ENCODE measurements around the gene ARIH1. TPM values are rescaled to one million over a fixed set of nuclear protein-coding genes. Genes with fewer than 3 reads are reported as not detected.

Gene ARIH1
- total and polyA plus RNA-seq, 10 of the 15 experiments (the other 5 are each of a cell fraction or from before 2014, with no cell fraction given) = 14.7 to 99.5 (median 26.5) TPM

DNA sequence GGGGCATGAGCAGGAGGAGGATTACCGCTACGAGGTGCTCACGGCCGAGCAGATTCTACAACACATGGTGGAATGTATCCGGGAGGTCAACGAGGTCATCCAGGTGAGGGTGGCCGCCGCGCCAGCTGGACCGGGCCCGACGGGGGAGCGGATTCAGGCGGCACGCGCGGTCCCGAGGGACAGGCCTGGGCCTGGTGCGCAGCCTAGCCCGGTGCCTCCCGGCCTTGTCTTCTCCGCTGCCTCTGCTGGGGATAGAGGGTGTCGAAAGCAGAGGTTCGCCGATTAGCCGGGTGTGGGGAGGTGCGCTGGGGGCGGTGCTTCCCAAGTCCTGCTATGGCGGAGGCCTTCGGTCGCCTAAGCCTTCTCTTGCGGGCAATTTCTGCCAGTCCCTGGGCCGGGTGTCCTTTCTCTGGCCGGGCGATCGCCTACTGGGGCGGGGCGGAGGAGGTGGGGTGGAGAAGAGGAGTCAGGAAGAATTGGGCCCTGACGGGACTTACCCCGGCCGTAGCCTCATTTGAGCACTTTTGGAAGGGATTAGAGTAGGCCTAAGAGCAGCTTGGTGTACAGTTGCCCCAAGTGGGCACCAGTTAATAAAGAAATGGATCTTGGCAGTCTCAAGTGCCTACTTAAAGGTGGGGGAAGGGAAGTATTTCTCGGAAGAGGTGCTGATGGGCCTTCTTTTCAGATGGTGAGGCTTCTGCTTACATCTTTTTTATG, 940 bp downstream of the ARIH1 start (continued):
- TF ChIP-seq, protein P1, sequence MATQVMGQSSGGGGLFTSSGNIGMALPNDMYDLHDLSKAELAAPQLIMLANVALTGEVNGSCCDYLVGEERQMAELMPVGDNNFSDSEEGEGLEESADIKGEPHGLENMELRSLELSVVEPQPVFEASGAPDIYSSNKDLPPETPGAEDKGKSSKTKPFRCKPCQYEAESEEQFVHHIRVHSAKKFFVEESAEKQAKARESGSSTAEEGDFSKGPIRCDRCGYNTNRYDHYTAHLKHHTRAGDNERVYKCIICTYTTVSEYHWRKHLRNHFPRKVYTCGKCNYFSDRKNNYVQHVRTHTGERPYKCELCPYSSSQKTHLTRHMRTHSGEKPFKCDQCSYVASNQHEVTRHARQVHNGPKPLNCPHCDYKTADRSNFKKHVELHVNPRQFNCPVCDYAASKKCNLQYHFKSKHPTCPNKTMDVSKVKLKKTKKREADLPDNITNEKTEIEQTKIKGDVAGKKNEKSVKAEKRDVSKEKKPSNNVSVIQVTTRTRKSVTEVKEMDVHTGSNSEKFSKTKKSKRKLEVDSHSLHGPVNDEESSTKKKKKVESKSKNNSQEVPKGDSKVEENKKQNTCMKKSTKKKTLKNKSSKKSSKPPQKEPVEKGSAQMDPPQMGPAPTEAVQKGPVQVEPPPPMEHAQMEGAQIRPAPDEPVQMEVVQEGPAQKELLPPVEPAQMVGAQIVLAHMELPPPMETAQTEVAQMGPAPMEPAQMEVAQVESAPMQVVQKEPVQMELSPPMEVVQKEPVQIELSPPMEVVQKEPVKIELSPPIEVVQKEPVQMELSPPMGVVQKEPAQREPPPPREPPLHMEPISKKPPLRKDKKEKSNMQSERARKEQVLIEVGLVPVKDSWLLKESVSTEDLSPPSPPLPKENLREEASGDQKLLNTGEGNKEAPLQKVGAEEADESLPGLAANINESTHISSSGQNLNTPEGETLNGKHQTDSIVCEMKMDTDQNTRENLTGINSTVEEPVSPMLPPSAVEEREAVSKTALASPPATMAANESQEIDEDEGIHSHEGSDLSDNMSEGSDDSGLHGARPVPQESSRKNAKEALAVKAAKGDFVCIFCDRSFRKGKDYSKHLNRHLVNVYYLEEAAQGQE (IDR thresholded peaks at IDR 0.05; ENCODE audit: low read depth, low read length) = no peak
- TF ChIP-seq HDAC2 (IDR thresholded peaks at IDR 0.05) (no peak), NFYB (IDR thresholded peaks at IDR 0.05; ENCODE audit: insufficient read depth, low read depth, low read length) (no peak), RFX5 (IDR thresholded peaks at IDR 0.05; ENCODE audit: low read depth, low read length) (no peak), IKZF1 (conservative IDR thresholded peaks at IDR 0.05) (peak; percentile 27), CBX5 (IDR thresholded peaks at IDR 0.05; ENCODE audit: low read depth) (no peak), NFYA (IDR thresholded peaks at IDR 0.05; ENCODE audit: borderline replicate concordance, low read depth, low read length) (no peak), FOS (IDR thresholded peaks at IDR 0.05; ENCODE audit: borderline replicate concordance, extremely low read depth, insufficient read length) (no peak), IKZF2 (IDR thresholded peaks at IDR 0.05) (peak in 1 of 2 experiments; percentile 43; a peak in 1 of 4 replicates), SIN3A (IDR thresholded peaks at IDR 0.05; ENCODE audit: low read depth, low read length) (0 out of 2 replicates have a peak, but pooled peaks have one; percentile 63), ZNF207 (IDR thresholded peaks at IDR 0.05; ENCODE audit: borderline replicate concordance) (no peak; the same call in 1 of the 2 replicates), E4F1 (IDR thresholded peaks at IDR 0.05; ENCODE audit: borderline replicate concordance, partially characterized antibody) (no peak), BHLHE40 (IDR thresholded peaks at IDR 0.05; ENCODE audit: borderline replicate concordance in 1 of 2, low read depth in 2 of 2, low read length in 1 of 2) (peak in 1 of 2 experiments; percentile 81; a peak in 2 of 4 replicates), NBN (IDR thresholded peaks at IDR 0.05) (peak; percentile 55; the same call in 1 of the 2 replicates), NR2F1 (conservative IDR thresholded peaks at IDR 0.05) (peak; percentile 96), YY1 (IDR thresholded peaks at IDR 0.05; ENCODE audit: low read depth, low read length) (peak; percentile 87), POLR2A (IDR thresholded peaks at IDR 0.05; ENCODE audit: low read depth, low read length) (peak; percentile 90)
- TF ChIP-seq, protein P2, sequence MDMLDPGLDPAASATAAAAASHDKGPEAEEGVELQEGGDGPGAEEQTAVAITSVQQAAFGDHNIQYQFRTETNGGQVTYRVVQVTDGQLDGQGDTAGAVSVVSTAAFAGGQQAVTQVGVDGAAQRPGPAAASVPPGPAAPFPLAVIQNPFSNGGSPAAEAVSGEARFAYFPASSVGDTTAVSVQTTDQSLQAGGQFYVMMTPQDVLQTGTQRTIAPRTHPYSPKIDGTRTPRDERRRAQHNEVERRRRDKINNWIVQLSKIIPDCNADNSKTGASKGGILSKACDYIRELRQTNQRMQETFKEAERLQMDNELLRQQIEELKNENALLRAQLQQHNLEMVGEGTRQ (IDR thresholded peaks at IDR 0.05; ENCODE audit: borderline replicate concordance, low read depth, low read length) = no peak
- TF ChIP-seq, protein P3, sequence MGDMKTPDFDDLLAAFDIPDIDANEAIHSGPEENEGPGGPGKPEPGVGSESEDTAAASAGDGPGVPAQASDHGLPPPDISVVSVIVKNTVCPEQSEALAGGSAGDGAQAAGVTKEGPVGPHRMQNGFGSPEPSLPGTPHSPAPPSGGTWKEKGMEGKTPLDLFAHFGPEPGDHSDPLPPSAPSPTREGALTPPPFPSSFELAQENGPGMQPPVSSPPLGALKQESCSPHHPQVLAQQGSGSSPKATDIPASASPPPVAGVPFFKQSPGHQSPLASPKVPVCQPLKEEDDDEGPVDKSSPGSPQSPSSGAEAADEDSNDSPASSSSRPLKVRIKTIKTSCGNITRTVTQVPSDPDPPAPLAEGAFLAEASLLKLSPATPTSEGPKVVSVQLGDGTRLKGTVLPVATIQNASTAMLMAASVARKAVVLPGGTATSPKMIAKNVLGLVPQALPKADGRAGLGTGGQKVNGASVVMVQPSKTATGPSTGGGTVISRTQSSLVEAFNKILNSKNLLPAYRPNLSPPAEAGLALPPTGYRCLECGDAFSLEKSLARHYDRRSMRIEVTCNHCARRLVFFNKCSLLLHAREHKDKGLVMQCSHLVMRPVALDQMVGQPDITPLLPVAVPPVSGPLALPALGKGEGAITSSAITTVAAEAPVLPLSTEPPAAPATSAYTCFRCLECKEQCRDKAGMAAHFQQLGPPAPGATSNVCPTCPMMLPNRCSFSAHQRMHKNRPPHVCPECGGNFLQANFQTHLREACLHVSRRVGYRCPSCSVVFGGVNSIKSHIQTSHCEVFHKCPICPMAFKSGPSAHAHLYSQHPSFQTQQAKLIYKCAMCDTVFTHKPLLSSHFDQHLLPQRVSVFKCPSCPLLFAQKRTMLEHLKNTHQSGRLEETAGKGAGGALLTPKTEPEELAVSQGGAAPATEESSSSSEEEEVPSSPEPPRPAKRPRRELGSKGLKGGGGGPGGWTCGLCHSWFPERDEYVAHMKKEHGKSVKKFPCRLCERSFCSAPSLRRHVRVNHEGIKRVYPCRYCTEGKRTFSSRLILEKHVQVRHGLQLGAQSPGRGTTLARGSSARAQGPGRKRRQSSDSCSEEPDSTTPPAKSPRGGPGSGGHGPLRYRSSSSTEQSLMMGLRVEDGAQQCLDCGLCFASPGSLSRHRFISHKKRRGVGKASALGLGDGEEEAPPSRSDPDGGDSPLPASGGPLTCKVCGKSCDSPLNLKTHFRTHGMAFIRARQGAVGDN (IDR thresholded peaks at IDR 0.05) = 0 out of 2 replicates have a peak, but pooled peaks have one; percentile 46

All from GM12878 (cell line).